ENCODE measurements around the gene FSTL4.

Gene FSTL4

GRCh38 chr5:133478199-133478985, 133.9 kb downstream of the FSTL4 start:
- no peak for DNase-seq (ENCODE audit: low spot score)

- DNase-seq (ENCODE audit: low spot score) = no peak
Observed at GRCh38 chr5:133475986-133476385, 136.4 kb downstream of the FSTL4 start.

- DNase-seq (ENCODE audit: low spot score) = no peak
Observed at GRCh38 chr5:133474851-133475590, 137.3 kb downstream of the FSTL4 start.

- DNase-seq (ENCODE audit: low spot score) = no peak
Observed at GRCh38 chr5:133473291-133473690, 139.1 kb downstream of the FSTL4 start.

GRCh38 chr5:133472829-133473228, 139.5 kb downstream of the FSTL4 start:
- DNase-seq (ENCODE audit: low spot score) = no peak

- DNase-seq (ENCODE audit: low spot score) = no peak
Observed at GRCh38 chr5:133471699-133472098, 140.6 kb downstream of the FSTL4 start.

GRCh38 chr5:133470841-133471240, 141.5 kb downstream of the FSTL4 start:
- DNase-seq (ENCODE audit: low spot score) = no peak

GRCh38 chr5:133469846-133470245, 142.5 kb downstream of the FSTL4 start:
- DNase-seq (ENCODE audit: low spot score) = no peak

- no peak for DNase-seq (ENCODE audit: low spot score)
Observed at GRCh38 chr5:133469252-133469651, 143.1 kb downstream of the FSTL4 start.

GRCh38 chr5:133468596-133468995, 143.7 kb downstream of the FSTL4 start:
- DNase-seq (ENCODE audit: low spot score) = no peak

GRCh38 chr5:133467826-133468463, 144.4 kb downstream of the FSTL4 start:
- DNase-seq (ENCODE audit: low spot score) = no peak

- no peak for DNase-seq (ENCODE audit: low spot score)
Observed at GRCh38 chr5:133467335-133467779, 145.0 kb downstream of the FSTL4 start.

GRCh38 chr5:133466556-133467334, 145.6 kb downstream of the FSTL4 start:
- DNase-seq (ENCODE audit: low spot score) = no peak

- DNase-seq (ENCODE audit: low spot score) = no peak
Observed at GRCh38 chr5:133464013-133464412, 148.3 kb downstream of the FSTL4 start.

GRCh38 chr5:133461796-133462516, 150.4 kb downstream of the FSTL4 start:
- no peak for DNase-seq (ENCODE audit: low spot score)

GRCh38 chr5:133460172-133460758, 152.1 kb downstream of the FSTL4 start:
- peak; percentile 29 for DNase-seq (ENCODE audit: low spot score)

GRCh38 chr5:133459474-133460160, 152.7 kb downstream of the FSTL4 start:
- DNase-seq (ENCODE audit: low spot score) = no peak

GRCh38 chr5:133458435-133458834, 153.9 kb downstream of the FSTL4 start:
- DNase-seq (ENCODE audit: low spot score) = no peak

GRCh38 chr5:133457439-133458355, 154.6 kb downstream of the FSTL4 start:
- no peak for DNase-seq (ENCODE audit: low spot score)

Data from AG08396 (cell line).